HG03520 (cell line): ENCODE data around the gene CARD9.
A peak's percentile ranks its signal among the peaks of the same experiment; 100 is the strongest.
"Not testable (repeated sequence)": the region's sequence is repeated elsewhere in the genome, so short reads cannot be mapped to it uniquely, and the experiment has no call there.

ENCODE experiments used
- ATAC-seq: cut with Tn5 transposase; IDR thresholded peaks from one replicate; pipeline ENCODE4 v1.9.1; 2021; ENCODE audit warnings: mild to moderate bottlenecking, moderate library complexity; ENCODE audit not compliant: unreplicated experiment

CARD9 gene

DNA sequence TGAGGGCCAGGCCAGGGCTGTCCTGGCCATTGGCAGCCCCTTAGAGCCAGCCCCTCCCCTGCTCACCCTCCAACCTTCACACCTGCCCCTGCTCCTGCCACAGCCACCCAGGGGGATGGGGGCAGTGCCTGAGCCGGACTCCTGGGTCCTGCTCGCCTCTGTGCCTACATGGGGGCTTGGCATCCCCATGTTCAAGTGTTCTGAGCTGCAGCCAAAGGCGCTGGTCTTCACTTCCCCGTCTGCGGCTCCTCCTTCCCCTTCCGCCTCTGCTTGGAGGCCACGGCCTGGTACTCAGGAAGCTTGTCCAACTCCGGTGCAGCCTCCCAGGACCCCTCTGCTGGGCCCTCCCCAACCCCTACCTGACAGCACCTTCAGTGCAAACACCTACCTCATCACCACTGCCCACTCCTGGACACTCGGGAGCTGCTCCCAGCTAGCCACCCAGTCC is 7.7 kb downstream of the CARD9 start:
- ATAC-seq, result no peak

- ATAC-seq, result no peak
Measured at GRCh38 chr9:136364942-136365774, 8.3 kb downstream of the CARD9 start.

DNA sequence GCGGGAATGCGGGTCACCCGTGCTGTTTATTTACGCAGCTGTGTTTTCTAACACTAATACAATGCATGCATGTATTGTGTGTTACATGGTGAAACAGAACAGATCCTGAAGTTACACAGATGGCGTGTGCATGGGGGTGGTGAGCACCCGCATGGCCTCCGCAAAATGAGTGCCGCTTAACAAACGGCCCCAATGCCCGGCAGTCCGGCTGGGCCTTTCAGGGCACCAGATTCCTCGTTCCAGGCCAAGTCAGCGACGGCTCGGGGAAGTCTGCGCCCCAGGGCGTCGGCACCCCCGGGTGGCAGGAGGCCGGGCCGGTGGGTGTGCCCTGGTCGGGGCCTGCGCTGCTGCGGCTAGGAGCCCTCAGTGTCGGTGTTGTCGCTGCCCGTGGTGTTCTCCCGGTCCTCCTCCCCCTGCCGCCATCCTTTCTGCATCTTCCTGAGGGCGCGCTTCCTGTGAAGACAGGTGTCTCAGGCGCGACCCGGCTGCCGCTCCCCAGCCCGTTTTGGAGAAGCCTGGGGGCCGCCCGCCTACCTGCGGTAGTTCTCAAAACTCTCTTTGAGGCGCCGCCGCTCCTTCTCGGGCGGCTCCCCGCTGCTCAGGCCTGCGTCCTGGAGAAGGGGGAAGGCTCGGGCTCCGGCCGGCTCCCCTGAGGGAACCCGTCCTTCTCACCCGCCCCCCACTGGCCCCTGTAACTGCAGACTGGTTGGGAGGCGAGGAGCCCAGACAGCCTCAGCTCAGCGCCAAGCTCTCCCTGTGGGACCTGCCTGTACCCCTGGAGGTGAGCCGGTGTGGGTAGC is 9.3 kb downstream of the CARD9 start:
- no peak for ATAC-seq

DNA sequence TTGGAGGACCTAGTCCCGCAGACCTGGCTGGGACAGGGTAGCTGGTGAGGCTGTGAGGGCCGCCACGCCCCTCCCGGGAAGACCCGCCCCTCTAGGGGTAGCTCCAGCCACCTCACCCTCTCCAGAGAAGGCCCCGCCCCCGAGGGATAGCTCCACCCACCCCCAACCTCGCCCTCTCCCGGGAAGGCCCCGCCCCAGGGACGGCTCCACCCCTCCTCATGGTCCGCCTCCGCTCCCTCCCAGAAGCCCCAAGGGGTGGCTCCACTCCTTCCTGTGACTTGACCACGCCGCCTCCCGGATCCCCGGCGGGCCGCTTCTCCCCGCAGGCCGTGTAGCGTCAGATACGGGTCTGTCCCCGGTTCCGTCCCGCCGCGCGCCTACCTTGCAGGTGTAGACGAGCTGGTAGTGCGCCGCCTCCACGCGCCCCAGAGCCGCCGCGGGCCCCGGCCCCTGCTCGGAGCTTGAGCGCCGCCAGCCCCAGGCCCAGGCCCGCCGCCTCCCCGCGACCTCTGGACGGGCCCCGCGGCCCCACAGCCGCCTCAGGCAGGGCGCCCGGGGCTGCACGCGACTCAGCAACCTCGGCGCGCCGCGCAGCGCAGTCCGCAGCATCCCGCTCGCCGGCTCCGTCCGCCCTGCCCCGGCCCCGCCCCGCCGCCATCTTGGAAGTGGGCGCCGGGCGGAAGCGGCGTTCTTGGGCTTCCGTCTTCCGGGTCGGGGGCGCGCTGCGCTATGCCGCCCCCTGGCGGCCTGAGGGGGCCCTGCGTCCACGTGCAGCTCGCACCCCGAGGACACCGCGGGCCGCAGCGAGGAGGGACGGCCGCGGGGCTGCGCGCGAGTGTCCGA is 10.1 kb downstream of the CARD9 start, which contains the start of gene DNLZ:
Gene DNLZ (minus strand): TSS at position 639 of the 843 bp plus-strand sequence. CDS start 30 bp downstream, at position 609.
- ATAC-seq, result peak; percentile 70

GRCh38 chr9:136362450-136362784 is 11.1 kb downstream of the CARD9 start:
- ATAC-seq, result no peak

- no peak for ATAC-seq
Measured at GRCh38 chr9:136361754-136362449, 11.6 kb downstream of the CARD9 start.

- ATAC-seq, result no peak
Measured at GRCh38 chr9:136361047-136361753, 12.3 kb downstream of the CARD9 start.

- no peak for ATAC-seq
Measured at GRCh38 chr9:136359774-136360718, 13.4 kb downstream of the CARD9 start.

DNA sequence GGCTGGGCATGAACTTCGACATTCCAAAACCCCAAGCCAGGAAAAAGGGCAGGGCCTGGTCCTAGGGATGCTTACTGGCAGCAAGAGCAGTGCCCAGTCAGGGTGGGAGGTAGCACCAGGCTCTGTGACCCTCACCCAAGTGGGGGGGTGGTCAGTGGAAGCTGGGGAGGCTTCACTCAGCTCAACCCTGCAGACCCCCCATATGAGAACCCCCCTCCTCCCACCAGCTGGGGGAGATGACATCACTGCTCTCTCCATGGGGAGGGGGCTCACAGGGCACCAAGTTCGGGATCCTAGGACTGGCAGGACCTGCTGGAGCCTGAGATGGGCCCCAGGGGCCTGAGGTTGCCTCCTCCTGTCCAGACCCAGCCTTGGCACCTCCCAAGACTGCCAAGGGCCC is 14.6 kb downstream of the CARD9 start:
- no peak for ATAC-seq

GRCh38 chr9:136358016-136358415 is 15.5 kb downstream of the CARD9 start:
- no peak for ATAC-seq

DNA sequence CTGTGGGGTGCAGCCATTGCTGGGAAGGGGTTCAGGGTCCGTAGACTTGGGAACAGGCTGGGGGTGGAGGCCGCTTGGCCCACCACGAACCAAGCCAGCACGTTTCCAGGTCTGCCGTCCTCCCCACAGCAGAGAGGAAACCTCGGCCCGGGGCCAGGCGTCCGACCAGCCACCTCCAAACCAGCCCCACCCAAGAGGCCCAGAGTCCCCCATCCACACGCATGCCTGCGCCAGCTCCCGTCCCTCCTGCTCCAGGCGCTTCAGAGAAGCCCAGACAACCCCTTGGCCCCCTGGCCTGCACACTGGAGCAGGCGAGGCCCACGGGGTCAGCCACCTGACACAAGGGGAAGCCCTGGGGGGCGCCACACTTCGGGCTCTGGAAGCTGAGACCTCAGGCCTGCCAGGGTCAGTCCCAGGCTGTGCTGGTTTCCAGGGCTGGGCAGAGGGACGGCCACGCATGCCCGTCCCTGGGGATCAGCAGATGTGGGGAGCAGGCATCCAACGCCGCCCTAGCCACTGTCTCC is 16.2 kb downstream of the CARD9 start:
- no peak for ATAC-seq

- ATAC-seq, result no peak
Measured at GRCh38 chr9:136355616-136356557, 17.6 kb downstream of the CARD9 start.

DNA sequence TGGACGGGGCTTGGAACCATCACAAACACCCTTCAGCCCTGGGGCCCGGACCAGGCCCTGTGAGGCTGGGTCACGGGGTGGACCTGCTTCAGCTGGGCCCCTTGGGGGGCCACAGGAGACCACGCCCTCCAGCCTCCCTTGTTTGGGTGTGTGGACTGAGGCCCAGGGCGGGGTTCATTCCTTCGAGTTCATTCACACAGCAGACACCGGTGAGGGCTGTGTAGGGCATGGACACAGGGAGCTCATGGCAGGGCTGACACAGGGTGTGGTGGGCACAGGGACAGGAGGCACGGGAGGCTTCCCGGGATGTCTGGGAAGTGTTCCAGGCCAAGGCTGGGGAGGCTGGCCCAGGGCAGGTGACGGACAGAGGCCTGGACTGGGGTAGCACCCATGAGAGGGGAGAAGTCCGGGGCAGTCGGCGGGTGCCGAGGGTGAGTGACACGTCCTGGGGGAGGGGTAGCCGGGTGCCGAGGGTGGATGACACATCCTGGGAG is 18.8 kb downstream of the CARD9 start:
- no peak for ATAC-seq

DNA sequence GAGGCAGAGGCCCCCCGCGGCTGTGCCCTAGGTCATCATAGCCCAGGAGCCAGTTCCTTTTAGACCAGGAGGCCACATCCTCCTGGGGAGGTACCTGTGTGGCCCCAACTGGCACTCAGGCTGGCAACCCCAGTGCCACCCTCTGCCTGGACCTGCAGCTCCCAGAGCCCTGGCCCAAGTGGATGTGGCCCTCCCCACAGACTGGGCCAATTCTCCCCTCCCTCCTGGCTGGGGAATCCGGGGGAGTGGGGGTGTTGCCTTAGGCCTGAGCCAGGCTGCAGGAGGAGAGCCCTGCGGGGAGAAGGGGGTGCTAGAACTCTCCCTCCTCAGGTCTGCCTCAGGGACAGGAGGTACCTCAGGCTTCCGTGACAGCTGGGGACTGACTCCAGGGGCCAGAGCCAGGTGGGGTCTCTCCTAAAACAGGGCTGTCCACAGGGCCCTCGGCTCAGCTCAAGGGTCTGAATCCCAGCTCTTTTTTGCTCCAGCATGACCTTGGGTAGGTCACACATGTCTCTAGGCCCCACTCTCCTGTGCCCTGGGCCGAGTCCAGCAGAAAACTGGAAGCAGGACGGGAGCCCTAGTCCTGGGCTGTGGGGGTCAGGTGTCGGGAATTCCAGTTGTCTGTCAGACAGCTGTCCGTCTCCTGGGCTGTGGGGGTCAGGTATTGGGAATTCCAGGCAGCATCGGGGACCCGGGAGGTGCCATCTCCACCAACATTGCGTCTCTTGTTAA is 19.5 kb downstream of the CARD9 start:
- ATAC-seq, result no peak

- ATAC-seq, result no peak
Measured at GRCh38 chr9:136353088-136353487, 20.4 kb downstream of the CARD9 start.

- no peak for ATAC-seq
Measured at GRCh38 chr9:136352682-136353081, 20.8 kb downstream of the CARD9 start.

GRCh38 chr9:136351868-136352267 is 21.6 kb downstream of the CARD9 start:
- not testable (repeated sequence) for ATAC-seq
